ENCODE measurements around the gene LHPP.

DNA sequence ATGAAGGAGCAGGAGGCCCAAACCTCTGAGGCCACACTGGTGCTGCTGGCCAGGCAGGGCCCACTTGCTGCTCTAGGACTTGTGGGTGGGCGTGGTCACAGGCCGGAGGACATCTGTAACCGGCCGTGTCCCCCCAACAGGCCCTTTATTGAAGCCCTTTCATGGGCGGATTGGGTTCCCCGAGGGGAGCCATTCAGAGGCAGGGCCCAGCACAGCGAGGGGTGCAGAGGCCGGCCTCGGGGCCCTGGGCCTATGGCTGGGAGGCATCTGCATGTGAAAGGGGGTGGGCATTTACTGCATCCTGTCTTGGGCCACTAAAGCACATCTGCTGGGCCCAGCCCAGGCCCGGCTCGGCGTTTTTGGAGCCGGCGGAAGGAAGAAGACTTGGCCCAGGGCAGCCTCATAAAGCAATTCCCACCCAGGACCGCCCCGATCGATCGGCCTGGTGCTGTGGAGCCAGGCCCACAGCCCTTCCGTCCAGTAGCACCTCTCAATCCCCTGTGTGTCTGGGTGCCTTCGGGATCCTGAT lies 8.4 kb downstream of the LHPP start:
- no peak for TF ChIP-seq CTCF (IDR thresholded peaks at IDR 0.05 in 8 of 11, conservative IDR thresholded peaks at IDR 0.05 in 3 of 11)
- TF ChIP-seq POLR2A (IDR thresholded peaks at IDR 0.05) = no peak
- no peak for TF ChIP-seq POLR2AphosphoS5 (IDR thresholded peaks at IDR 0.05)

Data from spleen (tissue), 7 donors.